ENCODE results near the gene HERC4. TPM values are rescaled to one million over a fixed set of nuclear protein-coding genes. Genes with fewer than 3 reads are reported as not detected.

Gene HERC4
- total RNA-seq, 2 experiments from 2014 or later, result 46.0 to 46.8 TPM

- intact Hi-C loops (cut with DNase I, micrococcal nuclease), result no loop called here
- H3K27ac Mint-ChIP-seq, result no peak overlapping the region
- ATAC-seq (ENCODE audit: poor library complexity) (no peak), DNase-seq (no peak)
- no peaks in the 10 kb centered on the region for H3K9me3 Mint-ChIP-seq
- no peaks in the 10 kb centered on the region for H3K4me1 Mint-ChIP-seq (ENCODE audit: low read depth)
- Histone ChIP-seq H3K27ac (ENCODE audit: low read depth in 1 of 2, low read length in 2 of 2) (no peak overlapping the region), H3K4me1 (ENCODE audit: insufficient read depth, low read length) (no peaks in the 10 kb centered on the region), H3K27me3 (ENCODE audit: control insufficient read depth in 1 of 2, insufficient read depth in 2 of 2, low read length in 2 of 2) (no peaks in the 10 kb centered on the region), H3K4me3 (ENCODE audit: low read length) (no peak overlapping the region), H3K36me3 (ENCODE audit: insufficient read depth, low read length) (no peaks in the 10 kb centered on the region), H3K9me3 (ENCODE audit: control insufficient read depth in 1 of 2, insufficient read depth in 1 of 2, low read length in 2 of 2) (no peaks in the 10 kb centered on the region)
- ChIA-PET CTCF (no interaction called here), POLR2A (no interaction called here)
- no peak overlapping the region for H3K4me3 Mint-ChIP-seq
- TF ChIP-seq, protein P1, sequence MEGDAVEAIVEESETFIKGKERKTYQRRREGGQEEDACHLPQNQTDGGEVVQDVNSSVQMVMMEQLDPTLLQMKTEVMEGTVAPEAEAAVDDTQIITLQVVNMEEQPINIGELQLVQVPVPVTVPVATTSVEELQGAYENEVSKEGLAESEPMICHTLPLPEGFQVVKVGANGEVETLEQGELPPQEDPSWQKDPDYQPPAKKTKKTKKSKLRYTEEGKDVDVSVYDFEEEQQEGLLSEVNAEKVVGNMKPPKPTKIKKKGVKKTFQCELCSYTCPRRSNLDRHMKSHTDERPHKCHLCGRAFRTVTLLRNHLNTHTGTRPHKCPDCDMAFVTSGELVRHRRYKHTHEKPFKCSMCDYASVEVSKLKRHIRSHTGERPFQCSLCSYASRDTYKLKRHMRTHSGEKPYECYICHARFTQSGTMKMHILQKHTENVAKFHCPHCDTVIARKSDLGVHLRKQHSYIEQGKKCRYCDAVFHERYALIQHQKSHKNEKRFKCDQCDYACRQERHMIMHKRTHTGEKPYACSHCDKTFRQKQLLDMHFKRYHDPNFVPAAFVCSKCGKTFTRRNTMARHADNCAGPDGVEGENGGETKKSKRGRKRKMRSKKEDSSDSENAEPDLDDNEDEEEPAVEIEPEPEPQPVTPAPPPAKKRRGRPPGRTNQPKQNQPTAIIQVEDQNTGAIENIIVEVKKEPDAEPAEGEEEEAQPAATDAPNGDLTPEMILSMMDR (IDR thresholded peaks at IDR 0.05), result no peak
- no peaks in the 10 kb centered on the region for H3K36me3 Mint-ChIP-seq (ENCODE audit: low read depth)
- H3K27me3 Mint-ChIP-seq, result no peaks in the 10 kb centered on the region
These were observed 199.5 kb downstream of the HERC4 start for GRCh38 chr10:67875340-67876238.

Other genes starting within 250 kb of the HERC4 start
- gene DNAJC12, start 237.1 kb downstream of the HERC4 start, total RNA-seq, result not detected
- 10 to 100 TPM; 57.6 to 62.9 TPM for gene SIRT1, start 190.6 kb downstream of the HERC4 start, total RNA-seq
- gene MYPN, start 34.2 kb upstream of the HERC4 start, total RNA-seq, result not detected
- not detected for gene ATOH7, start 156.8 kb upstream of the HERC4 start, total RNA-seq

Data from CD4-positive, alpha-beta T cell (primary cell).